H1 (cell line): ENCODE results near the gene TBX15.

Source experiments
- JUND ChIP-seq: IDR thresholded peaks from 2 replicates; pipeline ENCODE4 v1.6.1; 2011; ENCODE audit warnings: mild to moderate bottlenecking, improper control_type of control experiment, low read length
- KDM5A ChIP-seq: fragments of 200-600 bp; IDR thresholded peaks from 2 replicates; pipeline ENCODE4 v1.7.1; 2012; ENCODE audit warnings: mild to moderate bottlenecking, low read length, inconsistent platforms, mixed read lengths
- PHF8 ChIP-seq: fragments of 200-600 bp; sonication (generic); conservative IDR thresholded peaks from 2 replicates; pipeline ENCODE4 v1.7.1; 2012; ENCODE audit warnings: low read depth, mild to moderate bottlenecking, inconsistent platforms, low read length, moderate library complexity
- RBBP5 ChIP-seq: IDR thresholded peaks from 2 replicates; pipeline ENCODE4 v1.7.1; 2012; ENCODE audit warnings: low read depth, mild to moderate bottlenecking, inconsistent platforms, low read length, moderate library complexity, borderline replicate concordance
- TBP ChIP-seq: IDR thresholded peaks from 2 replicates; pipeline ENCODE4 v1.6.1; 2011; ENCODE audit warnings: low read depth, low read length, improper control_type of control experiment
- ZNF274 ChIP-seq: IDR thresholded peaks from 2 replicates; pipeline ENCODE4 v1.7.0; 2012; ENCODE audit warnings: low read length, borderline replicate concordance; ENCODE audit errors: extremely low read depth
- TF ChIP-seq, protein P1 (sequence below), 3 experiments: IDR thresholded peaks; 1 replicate in 2 of 3; 2 replicates in 1 of 3; pipeline versions ENCODE4 v1.5.1 to v1.6.1; 2011; ENCODE audit warnings: low read length in 3 of 3, mild to moderate bottlenecking in 3 of 3, inconsistent platforms in 2 of 3, low read depth in 1 of 3, moderate library complexity in 1 of 3; ENCODE audit not compliant: insufficient read depth in 1 of 3; ENCODE audit errors: control extremely low read depth in 1 of 3

- TF ChIP-seq, protein P1, sequence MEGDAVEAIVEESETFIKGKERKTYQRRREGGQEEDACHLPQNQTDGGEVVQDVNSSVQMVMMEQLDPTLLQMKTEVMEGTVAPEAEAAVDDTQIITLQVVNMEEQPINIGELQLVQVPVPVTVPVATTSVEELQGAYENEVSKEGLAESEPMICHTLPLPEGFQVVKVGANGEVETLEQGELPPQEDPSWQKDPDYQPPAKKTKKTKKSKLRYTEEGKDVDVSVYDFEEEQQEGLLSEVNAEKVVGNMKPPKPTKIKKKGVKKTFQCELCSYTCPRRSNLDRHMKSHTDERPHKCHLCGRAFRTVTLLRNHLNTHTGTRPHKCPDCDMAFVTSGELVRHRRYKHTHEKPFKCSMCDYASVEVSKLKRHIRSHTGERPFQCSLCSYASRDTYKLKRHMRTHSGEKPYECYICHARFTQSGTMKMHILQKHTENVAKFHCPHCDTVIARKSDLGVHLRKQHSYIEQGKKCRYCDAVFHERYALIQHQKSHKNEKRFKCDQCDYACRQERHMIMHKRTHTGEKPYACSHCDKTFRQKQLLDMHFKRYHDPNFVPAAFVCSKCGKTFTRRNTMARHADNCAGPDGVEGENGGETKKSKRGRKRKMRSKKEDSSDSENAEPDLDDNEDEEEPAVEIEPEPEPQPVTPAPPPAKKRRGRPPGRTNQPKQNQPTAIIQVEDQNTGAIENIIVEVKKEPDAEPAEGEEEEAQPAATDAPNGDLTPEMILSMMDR (IDR thresholded peaks at IDR 0.05; ENCODE audit: control extremely low read depth in 1 of 3, insufficient read depth in 1 of 3, low read depth in 1 of 3, low read length in 3 of 3) = no peak
- no peak for TF ChIP-seq ZNF274
- no peak for TF ChIP-seq TBP
- TF ChIP-seq RBBP5 = no peak
- TF ChIP-seq PHF8 = no peak
- TF ChIP-seq KDM5A = no peak
- TF ChIP-seq JUND = no peak
Observed at GRCh38 chr1:118841521-118841920, 146.6 kb downstream of the TBX15 start.
